Measurements from ENCODE around the gene ADAP1. TPM values are rescaled to one million over a fixed set of nuclear protein-coding genes. Genes with fewer than 3 reads are reported as not detected.

The ADAP1 gene
- total RNA-seq, 2 donors from 2014 or later: 19.7 to 19.8 TPM

GRCh38 chr7:999149-999879 lies 44.8 kb upstream of the ADAP1 start:
- Histone ChIP-seq H3K36me3 (replicated peaks in 1 of 2; ENCODE audit: insufficient read depth in 1 of 2, low read depth in 2 of 2) (peaks cover 0 to 4% of the 10 kb centered on the region in 2 donors), H3K4me1 (no peaks in the 10 kb centered on the region), H3K27ac (no peak overlapping the region), H3K27me3 (no peaks in the 10 kb centered on the region), H3K4me3 (no peak overlapping the region), H3K9me3 (no peaks in the 10 kb centered on the region)
- intact Hi-C loops (cut with DNase I): loop anchor here (10.0 kb wide), 1 partner anchor 175 kb away; no protein-coding TSS in a partner anchor
- ATAC-seq (no peak), DNase-seq (no peak)
- WGBS, 2 donors: 87% methylated on average over 23 to 28 of the region's 28 CpGs
- TF ChIP-seq POLR2A (IDR thresholded peaks at IDR 0.05) (no peak), CTCF (IDR thresholded peaks at IDR 0.05) (no peak)

DNA sequence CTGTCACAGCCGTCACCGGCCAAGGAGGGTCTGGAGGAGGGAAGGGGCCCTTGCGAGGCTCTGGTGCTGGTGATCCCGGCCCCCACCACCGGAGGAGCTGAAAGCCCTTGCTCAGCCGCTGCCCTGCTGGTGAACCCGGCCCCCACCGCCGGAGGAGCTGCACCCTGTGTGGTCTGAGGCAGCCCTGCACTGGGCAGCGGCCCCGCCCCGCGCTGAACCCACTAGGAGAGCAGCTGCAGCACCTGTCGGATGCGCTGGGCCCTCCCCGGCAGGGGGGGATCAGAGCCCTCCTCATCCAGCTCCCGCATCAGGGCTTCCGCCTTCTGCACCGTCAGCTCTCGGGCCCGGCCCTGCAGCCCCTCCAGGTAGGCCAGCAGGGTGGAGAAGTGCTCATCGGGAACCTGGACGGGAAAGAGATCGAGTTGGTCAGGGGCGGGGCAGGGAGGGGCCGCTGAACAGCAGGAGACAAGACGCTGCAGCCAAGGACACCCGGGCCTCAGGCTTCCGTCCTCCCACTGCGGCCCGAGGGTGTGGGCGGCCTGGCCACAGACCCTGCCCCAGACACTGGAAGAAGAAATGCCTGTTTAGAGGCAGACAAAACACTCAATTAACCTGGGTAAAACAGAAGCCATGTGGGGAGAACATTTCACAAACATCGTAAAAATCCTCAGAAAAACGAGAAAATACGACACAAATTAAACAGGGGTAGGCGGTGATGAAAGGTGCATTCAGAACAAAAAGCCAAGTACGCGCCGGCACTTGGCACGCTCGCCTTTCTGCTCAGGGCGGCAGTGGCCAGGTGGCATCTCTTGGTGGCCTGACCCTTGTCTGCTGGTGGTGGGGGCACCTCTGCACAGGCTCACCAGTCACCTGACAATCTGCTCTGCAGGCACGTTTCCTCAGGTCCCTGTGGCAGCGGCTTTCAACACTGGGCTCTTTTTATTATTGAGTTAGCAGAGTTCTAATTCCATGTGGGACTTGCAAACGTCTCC lies 43.2 kb upstream of the ADAP1 start:
- no peak for DNase-seq

GRCh38 chr7:996079-996872 lies 41.8 kb upstream of the ADAP1 start:
- no peak for TF ChIP-seq POLR2A (IDR thresholded peaks at IDR 0.05)
- no peaks in the 10 kb centered on the region for H3K27me3 ChIP-seq
- intact Hi-C loops (cut with DNase I): loop anchor here (10.0 kb wide), 1 partner anchor 179 kb away; no protein-coding TSS in a partner anchor
- H3K36me3 ChIP-seq (replicated peaks in 1 of 2; ENCODE audit: insufficient read depth in 1 of 2, low read depth in 2 of 2): peaks cover 0 to 4% of the 10 kb centered on the region in 2 donors
- H3K4me1 ChIP-seq: peaks cover 9% of the 10 kb centered on the region
- no peak overlapping the region for H3K4me3 ChIP-seq
- ATAC-seq (no peak), DNase-seq (no peak)
- no peaks in the 10 kb centered on the region for H3K9me3 ChIP-seq
- H3K27ac ChIP-seq: no peak overlapping the region
- 60 to 84% methylated on average over 1 to 36 of the region's 38 CpGs for WGBS, 2 donors

More for the DNA sequence above, 43.2 kb upstream of the ADAP1 start:
- Histone ChIP-seq H3K27me3 (no peaks in the 10 kb centered on the region), H3K27ac (no peak overlapping the region), H3K36me3 (replicated peaks in 1 of 2; ENCODE audit: insufficient read depth in 1 of 2, low read depth in 2 of 2) (peaks cover 0 to 4% of the 10 kb centered on the region in 2 donors), H3K4me1 (peaks cover 9% of the 10 kb centered on the region), H3K4me3 (no peak overlapping the region), H3K9me3 (no peaks in the 10 kb centered on the region)
- intact Hi-C loops (cut with DNase I): loop anchor here (10.0 kb wide), 1 partner anchor 177 kb away; no protein-coding TSS in a partner anchor
- no peak for ATAC-seq
- WGBS, 2 donors: 86 to 89% methylated on average over 19 to 45 of the region's 45 CpGs
- no peak for TF ChIP-seq POLR2A (IDR thresholded peaks at IDR 0.05)
- TF ChIP-seq CTCF (IDR thresholded peaks at IDR 0.05): no peak

- Histone ChIP-seq H3K4me3 (no peak overlapping the region), H3K27me3 (no peaks in the 10 kb centered on the region), H3K27ac (no peak overlapping the region), H3K4me1 (peaks cover 9% of the 10 kb centered on the region), H3K36me3 (replicated peaks in 1 of 2; ENCODE audit: insufficient read depth in 1 of 2, low read depth in 2 of 2) (peaks cover 0 to 4% of the 10 kb centered on the region in 2 donors), H3K9me3 (no peaks in the 10 kb centered on the region)
- WGBS, 2 donors: 88% methylated on average over 5 to 13 of the region's 14 CpGs
- no peak for TF ChIP-seq CTCF (IDR thresholded peaks at IDR 0.05)
- TF ChIP-seq POLR2A (IDR thresholded peaks at IDR 0.05): no peak
- no peak for DNase-seq
- ATAC-seq: no peak
- intact Hi-C loops (cut with DNase I): loop anchor here (2.0 to 10.0 kb wide), 2 partner anchors 67 to 179 kb away; no protein-coding TSS in a partner anchor
Observed at GRCh38 chr7:995571-995970, 41.1 kb upstream of the ADAP1 start.
